Ovary (tissue), 9 donors: ENCODE results near the gene HHIPL1. TPM values are rescaled to one million over a fixed set of nuclear protein-coding genes. Genes with fewer than 3 reads are reported as not detected.

Experiments used
- DNase-seq, 5 donors: peaks; one replicate each; pipeline ENCODE4 v3.0.0-alpha.2; 2019 to 2020
- H3K27ac ChIP-seq, 2 donors: fragments of 200-600 bp; one replicate each; pipeline versions ENCODE4 v1.5.1 to v1.8.0; 2019 to 2022
- H3K27me3 ChIP-seq: fragments of 200-600 bp; one replicate; pipeline ENCODE4 v1.8.0; 2022
- H3K36me3 ChIP-seq: fragments of 200-600 bp; sonication (generic); one replicate; pipeline ENCODE4 v1.5.1; 2019
- H3K4me1 ChIP-seq: one replicate; pipeline ENCODE4 v1.8.1; 2013; ENCODE audit warnings: mild to moderate bottlenecking, moderate library complexity; ENCODE audit not compliant: insufficient read depth
- H3K4me3 ChIP-seq: fragments of 200-600 bp; sonication (generic); one replicate; pipeline ENCODE4 v1.5.1; 2017
- H3K9me3 ChIP-seq, 2 donors: fragments of 200-600 bp in 1 of 2; sonication (generic) in 1 of 2; one replicate each; pipeline versions ENCODE4 v1.5.1 to v1.8.1; 2013 to 2019; ENCODE audit warnings: mild to moderate bottlenecking in 1 of 2, moderate library complexity in 1 of 2
- EP300 ChIP-seq: sonication (generic); formaldehyde crosslinking; IDR thresholded peaks from one replicate; pipeline ENCODE4 v1.6.1; 2017; ENCODE audit warnings: antibody characterized with exemption
- POLR2A ChIP-seq: fragments of 450-650 bp; IDR thresholded peaks from one replicate; pipeline ENCODE4 v1.6.1; 2017; ENCODE audit warnings: antibody characterized with exemption, mild to moderate bottlenecking, moderate library complexity
- WGBS, 3 donors: extraction: QIAGEN DNeasy Blood & Tissue Kit in 1 of 3; methylation state at CpG; one replicate each; pipeline versions ENCODE4 v1.1.5 to v1.1.7; 2013 to 2017; 5-methylcytosine and 5-hydroxymethylcytosine counted together
- intact Hi-C, 4 donors: fragments of 100-400 bp; cut with DNase I; formaldehyde crosslinking; loops; one replicate each; pipeline versions ENCODE4 v1.11.0 to v1.15.1; 2022 to 2023
- polyA plus RNA-seq, 2 donors: library from polyadenylated mRNA; stranded (reverse); fragments of 200-250 nt in 1 of 2; fragments of 350-450 nt in 1 of 2; fragmentation: Illumina TruSeq in 1 of 2; extraction: RNeasy Lipid Tissue Mini Kit (QIAGEN cat#74804) in 1 of 2; gene quantifications; one replicate each; pipeline ENCODE4 v1.2.3, GENCODE V29; 2013 to 2014
- total RNA-seq, 7 donors: library from RNA; depleted of rRNA in 2 of 7; stranded (reverse); fragments of >200 nt in 2 of 7; fragmentation: NEBNext Ultra II Directional in 3 of 7; extraction: Animal tissue kit (Norgen Biotek cat#: 25700) in 3 of 7; gene quantifications; one replicate each; pipeline versions ENCODE4 v1.1.0 to v1.2.4, GENCODE V29; 2016 to 2023
- TF ChIP-seq, protein P1 (sequence below), 3 donors: fragments of 450-650 bp in 2 of 3; fragments of 200-600 bp in 1 of 3; IDR thresholded peaks; one replicate each; pipeline versions ENCODE4 v1.5.1 to v1.8.0; 2016 to 2022; ENCODE audit warnings: antibody characterized with exemption in 3 of 3, mild to moderate bottlenecking in 1 of 3
- donor health status: DM: no; HTN: no; CAD: no; lungs with moderate emphysema.
- donor health status: DM: no; HTN: no; CAD: no.
- donor health status: Bipolar disorder and iron deficiency.
- donor health status: DM: yes; HTN: yes; CAD: no.
- donor health status: DM: no; HTN: no; CAD: no.
- donor health status: DM: yes; HTN: yes; CAD: no.

HHIPL1 gene
- total and polyA plus RNA-seq, 9 donors: 0.48 to 3.8 (median 2.1) TPM

DNA sequence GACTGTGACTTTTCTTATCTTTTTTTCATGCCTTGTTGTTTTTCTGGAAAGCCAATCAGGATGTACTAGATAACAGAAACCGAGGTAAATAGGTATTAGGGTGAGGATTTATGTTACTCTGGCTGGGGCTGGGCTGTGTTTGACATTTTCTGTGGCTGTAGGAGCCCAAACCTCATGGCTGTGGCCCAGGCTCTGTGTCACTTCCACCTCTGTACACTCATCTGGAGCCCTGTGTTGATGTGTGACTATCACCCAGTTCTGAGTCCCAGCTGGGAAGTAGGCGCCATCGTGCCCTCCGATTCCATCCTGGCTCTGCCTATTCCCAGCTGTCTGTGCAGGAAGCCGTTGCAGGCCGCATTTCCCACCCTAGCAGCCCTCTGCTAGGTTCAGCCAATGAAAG lies 1.6 kb upstream of the HHIPL1 start:
- DNase-seq: no peak
- H3K27ac ChIP-seq: no peak overlapping the region
- H3K36me3 ChIP-seq: no peaks in the 10 kb centered on the region
- intact Hi-C loops: no loop called here
- H3K4me3 ChIP-seq: no peak overlapping the region
- no peaks in the 10 kb centered on the region for H3K9me3 ChIP-seq
- no peaks in the 10 kb centered on the region for H3K27me3 ChIP-seq
- peaks cover 7% of the 10 kb centered on the region for H3K4me1 ChIP-seq
- no peak for TF ChIP-seq EP300
- TF ChIP-seq, protein P1, sequence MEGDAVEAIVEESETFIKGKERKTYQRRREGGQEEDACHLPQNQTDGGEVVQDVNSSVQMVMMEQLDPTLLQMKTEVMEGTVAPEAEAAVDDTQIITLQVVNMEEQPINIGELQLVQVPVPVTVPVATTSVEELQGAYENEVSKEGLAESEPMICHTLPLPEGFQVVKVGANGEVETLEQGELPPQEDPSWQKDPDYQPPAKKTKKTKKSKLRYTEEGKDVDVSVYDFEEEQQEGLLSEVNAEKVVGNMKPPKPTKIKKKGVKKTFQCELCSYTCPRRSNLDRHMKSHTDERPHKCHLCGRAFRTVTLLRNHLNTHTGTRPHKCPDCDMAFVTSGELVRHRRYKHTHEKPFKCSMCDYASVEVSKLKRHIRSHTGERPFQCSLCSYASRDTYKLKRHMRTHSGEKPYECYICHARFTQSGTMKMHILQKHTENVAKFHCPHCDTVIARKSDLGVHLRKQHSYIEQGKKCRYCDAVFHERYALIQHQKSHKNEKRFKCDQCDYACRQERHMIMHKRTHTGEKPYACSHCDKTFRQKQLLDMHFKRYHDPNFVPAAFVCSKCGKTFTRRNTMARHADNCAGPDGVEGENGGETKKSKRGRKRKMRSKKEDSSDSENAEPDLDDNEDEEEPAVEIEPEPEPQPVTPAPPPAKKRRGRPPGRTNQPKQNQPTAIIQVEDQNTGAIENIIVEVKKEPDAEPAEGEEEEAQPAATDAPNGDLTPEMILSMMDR (IDR thresholded peaks at IDR 0.05): no peak
- TF ChIP-seq POLR2A: no peak
- 65 to 77% (median 70%) methylated on average over 6 of the region's 6 CpGs for WGBS, 3 donors

DNA sequence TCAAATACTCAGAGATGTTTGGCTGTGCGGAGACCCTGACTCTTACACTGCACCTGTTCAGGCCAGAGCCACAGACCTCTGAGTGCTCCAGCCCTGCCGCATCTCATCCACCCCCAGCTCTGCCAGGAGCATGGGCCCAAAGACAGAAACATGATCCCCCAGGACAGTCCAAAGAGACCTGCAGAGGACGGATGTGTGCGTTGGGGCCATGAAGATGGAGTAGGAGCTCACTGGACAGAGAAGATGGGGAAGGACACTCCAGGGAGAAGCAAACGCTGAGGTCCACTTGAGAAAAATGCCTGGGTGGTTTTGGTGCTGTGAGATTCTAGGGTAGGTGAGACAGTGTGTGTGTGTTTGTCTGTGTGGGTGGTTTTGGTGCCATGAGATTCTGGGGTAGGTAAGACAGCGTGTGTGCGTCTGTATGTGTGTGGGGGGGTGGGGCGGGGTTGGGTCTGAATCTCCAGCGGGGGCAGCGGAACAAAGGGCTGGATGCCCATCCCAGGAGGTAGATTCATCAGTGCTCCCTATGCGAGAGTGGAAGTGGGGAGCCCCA lies 818 bp upstream of the HHIPL1 start:
- Histone ChIP-seq H3K4me1 (peaks cover 7% of the 10 kb centered on the region), H3K27me3 (no peaks in the 10 kb centered on the region), H3K4me3 (no peak overlapping the region), H3K27ac (no peak overlapping the region), H3K9me3 (no peaks in the 10 kb centered on the region), H3K36me3 (no peaks in the 10 kb centered on the region)
- intact Hi-C loops: no loop called here
- WGBS, 3 donors: 91 to 94% (median 93%) methylated on average over 11 of the region's 11 CpGs
- DNase-seq: no peak
- TF ChIP-seq EP300 (no peak), POLR2A (no peak)
- TF ChIP-seq, protein P1 (IDR thresholded peaks at IDR 0.05): no peak

DNA sequence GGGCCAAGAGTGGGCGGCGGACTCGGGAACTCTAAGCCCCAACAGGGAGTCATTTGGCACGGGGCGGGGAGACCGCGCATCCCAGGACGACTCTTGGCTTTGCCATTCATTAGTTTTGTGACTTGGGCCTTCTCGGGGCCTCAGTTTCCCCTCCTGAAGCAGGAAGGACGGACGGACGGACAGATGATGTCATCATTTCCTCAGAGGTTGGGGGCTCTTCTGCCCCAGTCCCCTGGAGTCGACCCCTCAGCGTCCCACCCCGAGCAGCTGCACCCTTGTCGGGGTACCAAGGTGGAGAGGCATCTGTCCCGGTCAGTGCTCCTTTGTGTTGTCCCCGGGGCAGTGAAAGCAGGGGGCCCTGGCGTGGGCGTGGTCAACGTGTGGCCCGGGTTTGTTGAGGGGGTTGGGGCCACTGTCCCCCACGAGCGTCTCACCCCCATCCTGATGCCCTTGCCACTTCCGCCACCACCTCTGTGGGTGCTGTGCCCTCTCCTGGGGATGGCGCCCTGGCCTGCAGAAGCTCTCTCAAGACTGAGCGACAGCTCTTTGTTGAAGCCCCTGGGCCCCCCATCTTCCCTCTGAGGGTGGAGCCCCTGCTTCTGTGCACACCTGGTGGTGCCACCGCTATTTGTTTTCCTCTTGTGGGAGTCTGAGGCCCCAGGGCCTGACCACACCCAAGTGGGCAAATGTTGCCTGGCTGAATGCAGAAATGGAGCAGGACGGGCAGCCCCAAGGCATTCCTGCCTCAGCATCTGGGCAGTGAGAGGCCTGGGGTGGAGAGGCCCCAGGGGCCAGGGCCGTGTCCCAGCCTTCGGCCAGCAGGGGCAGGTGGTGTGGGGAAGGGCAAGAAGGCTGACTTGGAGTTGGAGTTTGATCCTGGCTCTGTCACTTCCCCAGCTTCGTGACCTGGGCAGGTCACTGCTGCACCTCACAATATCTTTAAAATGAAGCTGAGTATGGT lies 896 bp downstream of the HHIPL1 start:
- WGBS, 3 donors: 48 to 60% (median 53%) methylated on average over 30 to 32 of the region's 32 CpGs
- Histone ChIP-seq H3K9me3 (no peaks in the 10 kb centered on the region), H3K27me3 (no peaks in the 10 kb centered on the region), H3K4me3 (peak overlapping the region; percentile 39), H3K4me1 (peaks cover 7% of the 10 kb centered on the region), H3K27ac (no peak overlapping the region), H3K36me3 (no peaks in the 10 kb centered on the region)
- intact Hi-C loops: no loop called here
- TF ChIP-seq EP300: no peak
- TF ChIP-seq POLR2A: no peak
- TF ChIP-seq, protein P1 (IDR thresholded peaks at IDR 0.05): no peak
- DNase-seq: no peak

DNA sequence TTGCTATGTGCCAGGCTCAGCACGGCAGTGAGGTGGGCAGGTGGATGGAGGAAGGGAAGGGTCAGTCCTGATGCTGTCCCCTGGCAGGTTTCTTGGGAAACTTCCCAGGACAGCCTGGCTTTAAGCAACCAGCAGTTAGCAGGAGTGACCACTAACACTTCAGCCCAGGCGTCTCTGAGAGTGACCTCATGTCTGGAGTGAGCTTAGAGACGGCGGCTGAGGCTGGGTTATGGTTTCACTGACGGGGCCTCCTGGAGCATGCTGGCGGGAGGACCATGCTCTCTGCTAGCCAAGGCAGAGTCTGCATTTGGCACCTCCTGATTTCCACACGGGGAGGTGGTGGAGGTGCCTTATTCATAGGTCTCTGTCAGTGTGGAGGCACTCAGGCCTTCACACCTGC lies 2.5 kb downstream of the HHIPL1 start:
- TF ChIP-seq POLR2A: no peak
- TF ChIP-seq, protein P1 (IDR thresholded peaks at IDR 0.05): no peak
- TF ChIP-seq EP300: no peak
- WGBS, 3 donors: 79 to 87% (median 87%) methylated on average over 7 of the region's 7 CpGs
- H3K4me1 ChIP-seq: peaks cover 7% of the 10 kb centered on the region
- H3K27me3 ChIP-seq: no peaks in the 10 kb centered on the region
- H3K27ac ChIP-seq: no peak overlapping the region
- no peaks in the 10 kb centered on the region for H3K9me3 ChIP-seq
- intact Hi-C loops: no loop called here
- no peak for DNase-seq
- no peaks in the 10 kb centered on the region for H3K36me3 ChIP-seq
- H3K4me3 ChIP-seq: no peak overlapping the region
